Testis (tissue), 2 donors: Measurements from ENCODE around the gene PRRT1B.

Experiments used
- POLR2A ChIP-seq: fragments of 450-650 bp; IDR thresholded peaks from one replicate; pipeline ENCODE4 v1.6.1; 2017; ENCODE audit warnings: antibody characterized with exemption, mild to moderate bottlenecking, moderate library complexity
- TF ChIP-seq, protein P1 (sequence below), 3 experiments: fragments of 450-650 bp in 2 of 3; fragments of 200-600 bp in 1 of 3; sonication (generic) in 1 of 3; IDR thresholded peaks; one replicate each; pipeline ENCODE4 v1.5.1; 2016 to 2019; ENCODE audit warnings: antibody characterized with exemption in 3 of 3, mild to moderate bottlenecking in 2 of 3, moderate library complexity in 1 of 3

DNA sequence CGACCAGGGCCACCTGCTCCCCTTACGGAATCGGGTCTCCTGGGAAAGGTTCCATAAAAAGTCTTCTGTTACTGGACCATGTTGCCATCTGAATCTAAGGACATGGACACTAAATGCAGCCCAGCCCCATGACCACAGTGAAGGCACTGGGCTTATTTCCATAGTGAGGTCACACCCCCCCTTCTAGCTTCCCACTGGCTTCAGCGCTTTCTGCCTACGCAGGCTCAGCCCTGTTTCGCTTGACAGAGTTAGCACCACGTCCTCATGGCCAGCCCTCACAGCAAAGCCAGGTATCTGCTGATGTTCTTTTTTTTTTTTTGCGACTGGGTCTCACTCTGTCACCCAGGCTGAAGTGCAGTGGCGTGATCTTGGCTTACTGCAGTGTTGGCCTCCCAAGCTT is 28.4 kb upstream of the PRRT1B start:
- TF ChIP-seq, protein P1, sequence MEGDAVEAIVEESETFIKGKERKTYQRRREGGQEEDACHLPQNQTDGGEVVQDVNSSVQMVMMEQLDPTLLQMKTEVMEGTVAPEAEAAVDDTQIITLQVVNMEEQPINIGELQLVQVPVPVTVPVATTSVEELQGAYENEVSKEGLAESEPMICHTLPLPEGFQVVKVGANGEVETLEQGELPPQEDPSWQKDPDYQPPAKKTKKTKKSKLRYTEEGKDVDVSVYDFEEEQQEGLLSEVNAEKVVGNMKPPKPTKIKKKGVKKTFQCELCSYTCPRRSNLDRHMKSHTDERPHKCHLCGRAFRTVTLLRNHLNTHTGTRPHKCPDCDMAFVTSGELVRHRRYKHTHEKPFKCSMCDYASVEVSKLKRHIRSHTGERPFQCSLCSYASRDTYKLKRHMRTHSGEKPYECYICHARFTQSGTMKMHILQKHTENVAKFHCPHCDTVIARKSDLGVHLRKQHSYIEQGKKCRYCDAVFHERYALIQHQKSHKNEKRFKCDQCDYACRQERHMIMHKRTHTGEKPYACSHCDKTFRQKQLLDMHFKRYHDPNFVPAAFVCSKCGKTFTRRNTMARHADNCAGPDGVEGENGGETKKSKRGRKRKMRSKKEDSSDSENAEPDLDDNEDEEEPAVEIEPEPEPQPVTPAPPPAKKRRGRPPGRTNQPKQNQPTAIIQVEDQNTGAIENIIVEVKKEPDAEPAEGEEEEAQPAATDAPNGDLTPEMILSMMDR (IDR thresholded peaks at IDR 0.05), result no peak
- no peak for TF ChIP-seq POLR2A
